K562 (cell line): ENCODE data around the gene RAB4B. TPM values are rescaled to one million over a fixed set of nuclear protein-coding genes. Genes with fewer than 3 reads are reported as not detected.

Source experiments
- BMI1 ChIP-seq: fragments of 150-350 bp; IDR thresholded peaks from 2 replicates; pipeline ENCODE4 v1.6.1; 2014; ENCODE audit warnings: low read length
- CBFB ChIP-seq: sonication (generic); formaldehyde crosslinking; IDR thresholded peaks from 2 replicates; pipeline ENCODE4 v1.4.0; 2020; ENCODE audit warnings: mild to moderate bottlenecking, missing genetic modification reagents
- COPS2 ChIP-seq: fragments of 450-650 bp; conservative IDR thresholded peaks from 2 replicates; pipeline ENCODE4 v1.6.1; 2016; ENCODE audit warnings: mild to moderate bottlenecking, moderate library complexity
- DPF2 ChIP-seq: fragments of 450-650 bp; IDR thresholded peaks from 2 replicates; pipeline ENCODE4 v1.6.1; 2016
- GATAD2B ChIP-seq: fragments of 450-650 bp; IDR thresholded peaks from 2 replicates; pipeline ENCODE4 v1.6.1; 2017; ENCODE audit warnings: mild to moderate bottlenecking, borderline replicate concordance
- JUNB ChIP-seq: fragments of 450-650 bp; formaldehyde crosslinking; conservative IDR thresholded peaks from 2 replicates; pipeline ENCODE4 v1.4.0; 2020; ENCODE audit warnings: mild to moderate bottlenecking
- KLF16 ChIP-seq: IDR thresholded peaks from 2 replicates; pipeline ENCODE4 v1.6.1; 2016; ENCODE audit warnings: antibody characterized with exemption
- MBD2 ChIP-seq: sonication (generic); IDR thresholded peaks from 2 replicates; pipeline ENCODE4 v1.6.1; 2016; ENCODE audit warnings: low read depth, borderline replicate concordance
- MYBL2 ChIP-seq, 2 experiments: fragments of 450-650 bp in 1 of 2; sonication (generic) in 1 of 2; formaldehyde crosslinking in 1 of 2; IDR thresholded peaks; 2 replicates each; pipeline versions ENCODE4 v1.6.1 to v1.8.1; 2017 to 2022; ENCODE audit warnings: borderline replicate concordance in 1 of 2, inconsistent platforms in 1 of 2, low read depth in 1 of 2, mild to moderate bottlenecking in 1 of 2, missing genetic modification reagents in 1 of 2, moderate library complexity in 1 of 2
- RNF2 ChIP-seq: sonication (generic); IDR thresholded peaks from 2 replicates; pipeline ENCODE4 v1.6.1; 2016
- YBX1 ChIP-seq: fragments of 450-650 bp; IDR thresholded peaks from 2 replicates; pipeline ENCODE4 v1.7.1; 2016; ENCODE audit warnings: mild to moderate bottlenecking
- ZEB2 ChIP-seq: fragments of 450-650 bp; IDR thresholded peaks from 2 replicates; pipeline ENCODE4 v1.6.1; 2016
- ZNF134 ChIP-seq: fragments of 250-450 bp; sonication (Bioruptor Pico); conservative IDR thresholded peaks from 2 replicates; pipeline ENCODE4 v1.4.0; 2020
- ZNF212 ChIP-seq: fragments of 450-650 bp; formaldehyde crosslinking; IDR thresholded peaks from 2 replicates; pipeline ENCODE4 v1.4.0; 2020; ENCODE audit warnings: mild to moderate bottlenecking
- ZNF764 ChIP-seq: fragments of 250-450 bp; sonication (Bioruptor Pico); IDR thresholded peaks from 2 replicates; pipeline ENCODE4 v1.4.0; 2020; ENCODE audit warnings: low read depth, mild to moderate bottlenecking, moderate library complexity
- ZNF766 ChIP-seq: fragments of 200-800 bp; sonication (Bioruptor generic); conservative IDR thresholded peaks from 2 replicates; pipeline ENCODE4 v1.6.1; 2016; ENCODE audit warnings: missing genetic modification characterization, missing compliant biosample characterization
- polyA plus RNA-seq, 8 experiments: library from polyadenylated mRNA; depleted of rRNA in 4 of 8; stranded (reverse) in 5 of 8; unstranded in 3 of 8; fragments of >200 nt; fragmentation: Nextera tagmentation in 2 of 8; fragmentation: Illumina TruSeq in 1 of 8; extraction: Ambion mirVana in 2 of 8; extraction: Trizol in 1 of 8; gene quantifications; 2 replicates each; pipeline versions ENCODE4 v1.2.1 to v1.2.3, GENCODE V29; 2011 to 2014; ENCODE audit warnings: inconsistent platforms in 1 of 8, missing spikeins in 1 of 8
- total RNA-seq, 7 experiments: library from RNA; depleted of rRNA in 6 of 7; stranded (reverse); fragments of >200 nt in 6 of 7; fragmentation: Illumina TruSeq in 2 of 7; extraction: Trizol in 2 of 7; gene quantifications; 2 replicates each; pipeline versions ENCODE4 v1.2.1 to v1.2.3, GENCODE V29; 2011 to 2021; ENCODE audit warnings: low replicate concordance in 1 of 7
- TF ChIP-seq, protein P1 (sequence below): fragments of 450-650 bp; IDR thresholded peaks from 2 replicates; pipeline ENCODE4 v1.6.1; 2016; ENCODE audit warnings: low read depth, mild to moderate bottlenecking, moderate library complexity
- TF ChIP-seq, protein P2 (sequence below): sonication (generic); formaldehyde crosslinking; IDR thresholded peaks from 2 replicates; pipeline ENCODE4 v1.8.0; 2023; ENCODE audit warnings: missing genetic modification reagents, mild to moderate bottlenecking, borderline replicate concordance
- TF ChIP-seq, protein P3 (sequence below): sonication (generic); formaldehyde crosslinking; IDR thresholded peaks from 2 replicates; pipeline ENCODE4 v1.8.0; 2023; ENCODE audit warnings: mild to moderate bottlenecking, missing genetic modification reagents

Gene RAB4B
- total and polyA plus RNA-seq, 9 of the 15 experiments (the other 6 are each of a cell fraction or from before 2014, with no cell fraction given) = 0.28 to 20.4 (median 9.0) TPM

DNA sequence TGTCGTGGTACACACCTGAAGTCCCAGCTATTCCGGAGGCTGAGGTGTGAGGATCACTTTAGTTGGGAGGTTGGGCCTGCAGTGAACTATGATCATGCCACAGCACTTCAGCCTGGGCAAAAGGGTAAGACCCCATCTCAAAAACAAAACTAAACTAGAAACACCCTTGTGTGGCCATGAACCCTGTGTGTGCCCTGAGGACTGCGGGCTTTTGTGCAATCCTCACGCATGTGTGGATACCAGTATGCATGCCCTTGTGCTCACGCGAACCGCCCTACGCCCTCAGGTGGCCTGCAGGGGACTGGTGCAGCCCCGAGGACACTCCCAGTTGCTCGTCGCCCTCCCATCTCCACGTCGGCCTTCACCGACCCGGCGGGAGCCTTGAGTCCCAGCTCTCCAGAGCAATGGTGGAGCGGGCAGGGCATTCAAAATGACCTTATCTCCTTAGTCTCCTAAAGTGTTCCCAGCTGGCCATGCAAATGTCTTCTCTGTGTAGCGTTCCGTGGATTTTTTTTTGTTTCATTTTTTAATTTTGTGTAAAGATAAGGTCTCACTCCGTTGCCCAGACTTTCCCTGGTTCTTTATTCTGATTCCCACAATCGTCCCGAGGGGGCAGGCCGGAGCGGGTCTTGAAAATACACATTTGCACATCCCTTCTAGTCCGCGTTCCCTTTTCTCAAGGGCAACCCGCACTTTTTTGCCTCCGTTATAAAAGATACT lies 20.1 kb downstream of the RAB4B start (continued):
- TF ChIP-seq, protein P1, sequence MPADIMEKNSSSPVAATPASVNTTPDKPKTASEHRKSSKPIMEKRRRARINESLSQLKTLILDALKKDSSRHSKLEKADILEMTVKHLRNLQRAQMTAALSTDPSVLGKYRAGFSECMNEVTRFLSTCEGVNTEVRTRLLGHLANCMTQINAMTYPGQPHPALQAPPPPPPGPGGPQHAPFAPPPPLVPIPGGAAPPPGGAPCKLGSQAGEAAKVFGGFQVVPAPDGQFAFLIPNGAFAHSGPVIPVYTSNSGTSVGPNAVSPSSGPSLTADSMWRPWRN = no peak
- TF ChIP-seq COPS2 (no peak), KLF16 (peak; percentile 27; the same call in 1 of the 2 replicates), MBD2 (no peak), ZNF212 (no peak), ZEB2 (0 out of 2 replicates have a peak, but pooled peaks have one; percentile 52), ZNF764 (CRISPR knock-in tag) (no peak), MYBL2 (IDR thresholded peaks at IDR 0.05; ENCODE audit: low read depth) (no peak), MYBL2 (CRISPR knock-in tag; IDR thresholded peaks at IDR 0.05; ENCODE audit: borderline replicate concordance) (no peak), ZNF766 (CRISPR knock-in tag) (no peak), RNF2 (no peak), YBX1 (no peak), BMI1 (no peak), JUNB (CRISPR knock-in tag) (no peak), DPF2 (peak; percentile 81), CBFB (CRISPR knock-in tag) (no peak), GATAD2B (no peak), ZNF134 (CRISPR knock-in tag) (no peak)
- TF ChIP-seq, protein P2, sequence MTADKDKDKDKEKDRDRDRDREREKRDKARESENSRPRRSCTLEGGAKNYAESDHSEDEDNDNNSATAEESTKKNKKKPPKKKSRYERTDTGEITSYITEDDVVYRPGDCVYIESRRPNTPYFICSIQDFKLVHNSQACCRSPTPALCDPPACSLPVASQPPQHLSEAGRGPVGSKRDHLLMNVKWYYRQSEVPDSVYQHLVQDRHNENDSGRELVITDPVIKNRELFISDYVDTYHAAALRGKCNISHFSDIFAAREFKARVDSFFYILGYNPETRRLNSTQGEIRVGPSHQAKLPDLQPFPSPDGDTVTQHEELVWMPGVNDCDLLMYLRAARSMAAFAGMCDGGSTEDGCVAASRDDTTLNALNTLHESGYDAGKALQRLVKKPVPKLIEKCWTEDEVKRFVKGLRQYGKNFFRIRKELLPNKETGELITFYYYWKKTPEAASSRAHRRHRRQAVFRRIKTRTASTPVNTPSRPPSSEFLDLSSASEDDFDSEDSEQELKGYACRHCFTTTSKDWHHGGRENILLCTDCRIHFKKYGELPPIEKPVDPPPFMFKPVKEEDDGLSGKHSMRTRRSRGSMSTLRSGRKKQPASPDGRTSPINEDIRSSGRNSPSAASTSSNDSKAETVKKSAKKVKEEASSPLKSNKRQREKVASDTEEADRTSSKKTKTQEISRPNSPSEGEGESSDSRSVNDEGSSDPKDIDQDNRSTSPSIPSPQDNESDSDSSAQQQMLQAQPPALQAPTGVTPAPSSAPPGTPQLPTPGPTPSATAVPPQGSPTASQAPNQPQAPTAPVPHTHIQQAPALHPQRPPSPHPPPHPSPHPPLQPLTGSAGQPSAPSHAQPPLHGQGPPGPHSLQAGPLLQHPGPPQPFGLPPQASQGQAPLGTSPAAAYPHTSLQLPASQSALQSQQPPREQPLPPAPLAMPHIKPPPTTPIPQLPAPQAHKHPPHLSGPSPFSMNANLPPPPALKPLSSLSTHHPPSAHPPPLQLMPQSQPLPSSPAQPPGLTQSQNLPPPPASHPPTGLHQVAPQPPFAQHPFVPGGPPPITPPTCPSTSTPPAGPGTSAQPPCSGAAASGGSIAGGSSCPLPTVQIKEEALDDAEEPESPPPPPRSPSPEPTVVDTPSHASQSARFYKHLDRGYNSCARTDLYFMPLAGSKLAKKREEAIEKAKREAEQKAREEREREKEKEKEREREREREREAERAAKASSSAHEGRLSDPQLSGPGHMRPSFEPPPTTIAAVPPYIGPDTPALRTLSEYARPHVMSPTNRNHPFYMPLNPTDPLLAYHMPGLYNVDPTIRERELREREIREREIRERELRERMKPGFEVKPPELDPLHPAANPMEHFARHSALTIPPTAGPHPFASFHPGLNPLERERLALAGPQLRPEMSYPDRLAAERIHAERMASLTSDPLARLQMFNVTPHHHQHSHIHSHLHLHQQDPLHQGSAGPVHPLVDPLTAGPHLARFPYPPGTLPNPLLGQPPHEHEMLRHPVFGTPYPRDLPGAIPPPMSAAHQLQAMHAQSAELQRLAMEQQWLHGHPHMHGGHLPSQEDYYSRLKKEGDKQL = no peak
- TF ChIP-seq, protein P3, sequence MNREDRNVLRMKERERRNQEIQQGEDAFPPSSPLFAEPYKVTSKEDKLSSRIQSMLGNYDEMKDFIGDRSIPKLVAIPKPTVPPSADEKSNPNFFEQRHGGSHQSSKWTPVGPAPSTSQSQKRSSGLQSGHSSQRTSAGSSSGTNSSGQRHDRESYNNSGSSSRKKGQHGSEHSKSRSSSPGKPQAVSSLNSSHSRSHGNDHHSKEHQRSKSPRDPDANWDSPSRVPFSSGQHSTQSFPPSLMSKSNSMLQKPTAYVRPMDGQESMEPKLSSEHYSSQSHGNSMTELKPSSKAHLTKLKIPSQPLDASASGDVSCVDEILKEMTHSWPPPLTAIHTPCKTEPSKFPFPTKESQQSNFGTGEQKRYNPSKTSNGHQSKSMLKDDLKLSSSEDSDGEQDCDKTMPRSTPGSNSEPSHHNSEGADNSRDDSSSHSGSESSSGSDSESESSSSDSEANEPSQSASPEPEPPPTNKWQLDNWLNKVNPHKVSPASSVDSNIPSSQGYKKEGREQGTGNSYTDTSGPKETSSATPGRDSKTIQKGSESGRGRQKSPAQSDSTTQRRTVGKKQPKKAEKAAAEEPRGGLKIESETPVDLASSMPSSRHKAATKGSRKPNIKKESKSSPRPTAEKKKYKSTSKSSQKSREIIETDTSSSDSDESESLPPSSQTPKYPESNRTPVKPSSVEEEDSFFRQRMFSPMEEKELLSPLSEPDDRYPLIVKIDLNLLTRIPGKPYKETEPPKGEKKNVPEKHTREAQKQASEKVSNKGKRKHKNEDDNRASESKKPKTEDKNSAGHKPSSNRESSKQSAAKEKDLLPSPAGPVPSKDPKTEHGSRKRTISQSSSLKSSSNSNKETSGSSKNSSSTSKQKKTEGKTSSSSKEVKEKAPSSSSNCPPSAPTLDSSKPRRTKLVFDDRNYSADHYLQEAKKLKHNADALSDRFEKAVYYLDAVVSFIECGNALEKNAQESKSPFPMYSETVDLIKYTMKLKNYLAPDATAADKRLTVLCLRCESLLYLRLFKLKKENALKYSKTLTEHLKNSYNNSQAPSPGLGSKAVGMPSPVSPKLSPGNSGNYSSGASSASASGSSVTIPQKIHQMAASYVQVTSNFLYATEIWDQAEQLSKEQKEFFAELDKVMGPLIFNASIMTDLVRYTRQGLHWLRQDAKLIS (CRISPR knock-in tag) = 0 out of 2 replicates have a peak, but pooled peaks have one; percentile 36
